Measurements from ENCODE around the gene F8A2.
"Not testable (repeated sequence)": the region's sequence is repeated elsewhere in the genome, so short reads cannot be mapped to it uniquely, and the experiment has no call there.

DNA sequence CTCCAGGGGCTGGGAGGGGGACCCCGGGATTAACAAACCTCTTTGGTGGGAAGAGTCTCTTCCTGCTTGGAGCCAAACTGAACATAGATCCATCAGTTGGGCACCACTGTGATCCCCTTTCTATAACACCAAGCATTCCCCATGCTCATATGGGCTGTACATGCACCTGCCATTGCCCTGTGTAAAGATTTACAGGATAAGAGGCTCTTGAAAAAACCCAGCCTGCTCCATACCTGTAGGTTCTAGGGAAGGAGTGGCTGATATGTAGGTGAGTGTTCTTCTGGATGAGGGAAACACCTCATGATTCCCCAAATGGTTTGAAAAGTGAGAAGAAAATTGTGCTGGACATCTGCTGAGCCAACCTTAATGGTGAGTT is 46.6 kb upstream of the F8A2 start:
- not testable (repeated sequence) for TF ChIP-seq POLR2AphosphoS5 (IDR thresholded peaks at IDR 0.05; ENCODE audit: low read depth, low read length)
- TF ChIP-seq, protein P1, sequence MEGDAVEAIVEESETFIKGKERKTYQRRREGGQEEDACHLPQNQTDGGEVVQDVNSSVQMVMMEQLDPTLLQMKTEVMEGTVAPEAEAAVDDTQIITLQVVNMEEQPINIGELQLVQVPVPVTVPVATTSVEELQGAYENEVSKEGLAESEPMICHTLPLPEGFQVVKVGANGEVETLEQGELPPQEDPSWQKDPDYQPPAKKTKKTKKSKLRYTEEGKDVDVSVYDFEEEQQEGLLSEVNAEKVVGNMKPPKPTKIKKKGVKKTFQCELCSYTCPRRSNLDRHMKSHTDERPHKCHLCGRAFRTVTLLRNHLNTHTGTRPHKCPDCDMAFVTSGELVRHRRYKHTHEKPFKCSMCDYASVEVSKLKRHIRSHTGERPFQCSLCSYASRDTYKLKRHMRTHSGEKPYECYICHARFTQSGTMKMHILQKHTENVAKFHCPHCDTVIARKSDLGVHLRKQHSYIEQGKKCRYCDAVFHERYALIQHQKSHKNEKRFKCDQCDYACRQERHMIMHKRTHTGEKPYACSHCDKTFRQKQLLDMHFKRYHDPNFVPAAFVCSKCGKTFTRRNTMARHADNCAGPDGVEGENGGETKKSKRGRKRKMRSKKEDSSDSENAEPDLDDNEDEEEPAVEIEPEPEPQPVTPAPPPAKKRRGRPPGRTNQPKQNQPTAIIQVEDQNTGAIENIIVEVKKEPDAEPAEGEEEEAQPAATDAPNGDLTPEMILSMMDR (IDR thresholded peaks at IDR 0.05) = not testable (repeated sequence)
